Loucy (cell line): ENCODE measurements around the gene HTRA3.

Experiments
- H2AFZ ChIP-seq: fragments of 200-600 bp; sonication (generic); 2 replicates; pipeline ENCODE4 v1.6.0; 2016; ENCODE audit warnings: antibody characterized with exemption, mild to moderate bottlenecking, low read length, moderate library complexity
- H3F3A ChIP-seq: fragments of 200-600 bp; 2 replicates; pipeline ENCODE4 v1.6.0; 2016; ENCODE audit warnings: antibody characterized with exemption, low read depth, mild to moderate bottlenecking
- H3K27me3 ChIP-seq: fragments of 200-600 bp; sonication (generic); 2 replicates; pipeline ENCODE4 v1.6.1; 2014; ENCODE audit warnings: low read length, mild to moderate bottlenecking; ENCODE audit not compliant: insufficient read depth, poor library complexity, severe bottlenecking
- H3K36me3 ChIP-seq: fragments of 200-600 bp; sonication (generic); 2 replicates; pipeline ENCODE4 v1.6.1; 2016; ENCODE audit warnings: low read length; ENCODE audit not compliant: insufficient read depth
- H3K4me1 ChIP-seq: fragments of 200-600 bp; sonication (generic); 2 replicates; pipeline ENCODE4 v1.5.1; 2014; ENCODE audit warnings: low read length, mild to moderate bottlenecking; ENCODE audit not compliant: insufficient read depth, poor library complexity, severe bottlenecking
- H3K4me2 ChIP-seq: fragments of 200-600 bp; sonication (generic); 2 replicates; pipeline ENCODE4 v1.6.0; 2014; ENCODE audit warnings: antibody characterized with exemption, low read length, low read depth, mild to moderate bottlenecking; ENCODE audit not compliant: poor library complexity, severe bottlenecking
- H3K4me3 ChIP-seq: fragments of 200-600 bp; sonication (generic); 2 replicates; pipeline ENCODE4 v1.5.1; 2014; ENCODE audit warnings: low read length, mild to moderate bottlenecking, mixed read lengths; ENCODE audit not compliant: poor library complexity, severe bottlenecking
- H3K79me2 ChIP-seq: fragments of 200-600 bp; sonication (generic); 2 replicates; pipeline ENCODE4 v1.6.1; 2014; ENCODE audit warnings: low read length; ENCODE audit not compliant: insufficient read depth
- H3K9ac ChIP-seq: fragments of 200-600 bp; sonication (generic); 2 replicates; pipeline ENCODE4 v1.6.0; 2014; ENCODE audit warnings: mild to moderate bottlenecking, low read depth, low read length, moderate library complexity; ENCODE audit not compliant: poor library complexity, severe bottlenecking
- H3K9me2 ChIP-seq: fragments of 200-600 bp; sonication (generic); replicated peaks from 2 replicates; pipeline ENCODE4 v1.6.1; 2016; ENCODE audit warnings: low read depth, low read length, mixed read lengths
- H3K9me3 ChIP-seq: fragments of 200-600 bp; sonication (generic); 2 replicates; pipeline ENCODE4 v1.6.1; 2014; ENCODE audit warnings: mild to moderate bottlenecking, antibody characterized with exemption, low read length, low read depth; ENCODE audit not compliant: insufficient read depth
- H4K20me1 ChIP-seq: fragments of 200-600 bp; sonication (generic); 2 replicates; pipeline ENCODE4 v1.6.0; 2014; ENCODE audit warnings: antibody characterized with exemption, low read length, mild to moderate bottlenecking; ENCODE audit not compliant: insufficient read depth, poor library complexity, severe bottlenecking
- CTCF ChIP-seq: fragments of 200-600 bp; sonication (generic); conservative IDR thresholded peaks from 2 replicates; pipeline ENCODE4 v1.5.1; 2014; ENCODE audit warnings: mild to moderate bottlenecking, antibody characterized with exemption, low read length
- EZH2phosphoT487 ChIP-seq: fragments of 200-600 bp; IDR thresholded peaks from 2 replicates; pipeline ENCODE4 v1.6.1; 2018; ENCODE audit warnings: antibody characterized with exemption, mild to moderate bottlenecking, moderate library complexity, borderline replicate concordance

HTRA3 gene

GRCh38 chr4:8305851-8306471, 36.4 kb downstream of the HTRA3 start:
- Histone ChIP-seq H3F3A (no peaks in the 10 kb centered on the region), H3K9me2 (no peaks in the 10 kb centered on the region), H3K9ac (no peak overlapping the region), H4K20me1 (no peaks in the 10 kb centered on the region), H3K27me3 (no peaks in the 10 kb centered on the region), H3K4me1 (no peaks in the 10 kb centered on the region), H3K36me3 (no peaks in the 10 kb centered on the region), H3K9me3 (peaks cover 3% of the 10 kb centered on the region; the same call in 1 of the 2 replicates), H3K4me2 (no peak overlapping the region), H2AFZ (no peak overlapping the region), H3K79me2 (no peaks in the 10 kb centered on the region), H3K4me3 (no peak overlapping the region)
- TF ChIP-seq CTCF, result no peak
- no peak for TF ChIP-seq EZH2phosphoT487

GRCh38 chr4:8306511-8307021, 37.0 kb downstream of the HTRA3 start:
- TF ChIP-seq EZH2phosphoT487 (no peak), CTCF (no peak)
- no peak overlapping the region for H3K9ac ChIP-seq
- H3K36me3 ChIP-seq, result no peaks in the 10 kb centered on the region
- H3K4me3 ChIP-seq, result no peak overlapping the region
- H3K79me2 ChIP-seq, result no peaks in the 10 kb centered on the region
- H3K9me2 ChIP-seq, result no peaks in the 10 kb centered on the region
- H2AFZ ChIP-seq, result no peak overlapping the region
- no peak overlapping the region for H3K4me2 ChIP-seq
- H3F3A ChIP-seq, result no peaks in the 10 kb centered on the region
- H3K4me1 ChIP-seq, result no peaks in the 10 kb centered on the region
- H3K27me3 ChIP-seq, result no peaks in the 10 kb centered on the region
- peaks cover 3% of the 10 kb centered on the region; the same call in 1 of the 2 replicates for H3K9me3 ChIP-seq
- no peaks in the 10 kb centered on the region for H4K20me1 ChIP-seq

GRCh38 chr4:8307121-8307520, 37.6 kb downstream of the HTRA3 start:
- no peak overlapping the region for H3K4me2 ChIP-seq
- no peak overlapping the region for H2AFZ ChIP-seq
- no peaks in the 10 kb centered on the region for H4K20me1 ChIP-seq
- no peaks in the 10 kb centered on the region for H3K79me2 ChIP-seq
- no peaks in the 10 kb centered on the region for H3K4me1 ChIP-seq
- no peaks in the 10 kb centered on the region for H3K36me3 ChIP-seq
- H3K9me2 ChIP-seq, result no peaks in the 10 kb centered on the region
- H3K4me3 ChIP-seq, result no peak overlapping the region
- H3F3A ChIP-seq, result no peaks in the 10 kb centered on the region
- H3K27me3 ChIP-seq, result no peaks in the 10 kb centered on the region
- TF ChIP-seq CTCF (no peak), EZH2phosphoT487 (no peak)
- peaks cover 3% of the 10 kb centered on the region; the same call in 1 of the 2 replicates for H3K9me3 ChIP-seq
- no peak overlapping the region for H3K9ac ChIP-seq
